Fibroblast of lung (primary cell): ENCODE data around the gene DIPK1B. TPM values are rescaled to one million over a fixed set of nuclear protein-coding genes. Genes with fewer than 3 reads are reported as not detected.
"Not testable (repeated sequence)": the region's sequence is repeated elsewhere in the genome, so short reads cannot be mapped to it uniquely, and the experiment has no call there.

ENCODE experiments used
- DNase-seq, 2 donors: peaks; one replicate each; pipeline versions ENCODE4 v3.0.0 to v3.0.0-alpha.2; 2010; ENCODE audit warnings: low read depth in 2 of 2
- H2AFZ ChIP-seq: 2 replicates; pipeline ENCODE4 v1.5.1; 2012; ENCODE audit warnings: low read length, control low read depth, inconsistent platforms
- H3K27ac ChIP-seq: 2 replicates; pipeline ENCODE4 v1.5.1; 2011; ENCODE audit warnings: low read length, control low read depth; ENCODE audit not compliant: insufficient read depth
- H3K27me3 ChIP-seq: 2 replicates; pipeline ENCODE4 v1.5.1; 2011; ENCODE audit warnings: mild to moderate bottlenecking, low read length; ENCODE audit not compliant: control insufficient read depth, insufficient read depth
- H3K36me3 ChIP-seq: 2 replicates; pipeline ENCODE4 v1.5.1; 2011; ENCODE audit warnings: low read length; ENCODE audit not compliant: control insufficient read depth, insufficient read depth
- H3K4me1 ChIP-seq: 2 replicates; pipeline ENCODE4 v1.5.1; 2011; ENCODE audit warnings: low read length; ENCODE audit not compliant: control insufficient read depth, insufficient read depth; ENCODE audit errors: extremely low read depth
- H3K4me2 ChIP-seq: 2 replicates; pipeline ENCODE4 v1.5.1; 2011; ENCODE audit warnings: low read length, control low read depth; ENCODE audit not compliant: insufficient read depth; ENCODE audit errors: extremely low read depth
- H3K4me3 ChIP-seq, 4 experiments: fragments of 200-600 bp in 1 of 4; sonication (generic) in 1 of 4; replicated peaks in 1 of 4; 2 replicates each; pipeline ENCODE4 v1.5.1; 2011 to 2016; ENCODE audit warnings: low read length in 4 of 4, low read depth in 3 of 4, mild to moderate bottlenecking in 3 of 4, control low read depth in 2 of 4, inconsistent platforms in 1 of 4, mixed read lengths in 1 of 4; ENCODE audit not compliant: insufficient read depth in 1 of 4; ENCODE audit errors: control extremely low read depth in 1 of 4
- H3K79me2 ChIP-seq: 2 replicates; pipeline ENCODE4 v1.5.1; 2012; ENCODE audit warnings: mild to moderate bottlenecking, low read length, inconsistent platforms; ENCODE audit not compliant: control insufficient read depth, insufficient read depth
- H3K9ac ChIP-seq: 2 replicates; pipeline ENCODE4 v1.5.1; 2011; ENCODE audit warnings: mild to moderate bottlenecking, low read length, control low read depth; ENCODE audit not compliant: insufficient read depth
- H3K9me3 ChIP-seq: 2 replicates; pipeline ENCODE4 v1.5.1; 2012; ENCODE audit warnings: low read depth, low read length; ENCODE audit not compliant: control insufficient read depth, insufficient read depth
- H4K20me1 ChIP-seq: 2 replicates; pipeline ENCODE4 v1.5.1; 2011; ENCODE audit warnings: low read length; ENCODE audit not compliant: control insufficient read depth, insufficient read depth; ENCODE audit errors: extremely low read depth
- CTCF ChIP-seq, 2 donors: IDR thresholded peaks in 1 of 2; conservative IDR thresholded peaks in 1 of 2; 1 replicate in 1 of 2; 2 replicates in 1 of 2; pipeline ENCODE4 v1.5.1; 2011 to 2012; ENCODE audit warnings: low read length in 2 of 2, control low read depth in 1 of 2, inconsistent platforms in 1 of 2, low read depth in 1 of 2, mild to moderate bottlenecking in 1 of 2
- EZH2 ChIP-seq: IDR thresholded peaks from 2 replicates; pipeline ENCODE4 v1.5.1; 2012; ENCODE audit warnings: low read length, control low read depth, mild to moderate bottlenecking; ENCODE audit errors: missing control alignments
- polyA plus RNA-seq, 2 donors: library from polyadenylated mRNA; depleted of rRNA in 1 of 2; stranded (reverse) in 1 of 2; unstranded in 1 of 2; fragments of >200 nt; gene quantifications; 2 replicates each; pipeline ENCODE4 v1.2.1, GENCODE V29; 2011 to 2012; ENCODE audit warnings: missing spikeins in 1 of 2
- total RNA-seq: library from RNA; depleted of rRNA; stranded (reverse); fragments of >200 nt; gene quantifications from 2 replicates; pipeline ENCODE4 v1.2.1, GENCODE V29; 2014

The DIPK1B gene
- total and polyA plus RNA-seq, 2 donors (not counting 1 experiment from before 2014, with no cell fraction given): 0.16 to 0.33 TPM

DNA sequence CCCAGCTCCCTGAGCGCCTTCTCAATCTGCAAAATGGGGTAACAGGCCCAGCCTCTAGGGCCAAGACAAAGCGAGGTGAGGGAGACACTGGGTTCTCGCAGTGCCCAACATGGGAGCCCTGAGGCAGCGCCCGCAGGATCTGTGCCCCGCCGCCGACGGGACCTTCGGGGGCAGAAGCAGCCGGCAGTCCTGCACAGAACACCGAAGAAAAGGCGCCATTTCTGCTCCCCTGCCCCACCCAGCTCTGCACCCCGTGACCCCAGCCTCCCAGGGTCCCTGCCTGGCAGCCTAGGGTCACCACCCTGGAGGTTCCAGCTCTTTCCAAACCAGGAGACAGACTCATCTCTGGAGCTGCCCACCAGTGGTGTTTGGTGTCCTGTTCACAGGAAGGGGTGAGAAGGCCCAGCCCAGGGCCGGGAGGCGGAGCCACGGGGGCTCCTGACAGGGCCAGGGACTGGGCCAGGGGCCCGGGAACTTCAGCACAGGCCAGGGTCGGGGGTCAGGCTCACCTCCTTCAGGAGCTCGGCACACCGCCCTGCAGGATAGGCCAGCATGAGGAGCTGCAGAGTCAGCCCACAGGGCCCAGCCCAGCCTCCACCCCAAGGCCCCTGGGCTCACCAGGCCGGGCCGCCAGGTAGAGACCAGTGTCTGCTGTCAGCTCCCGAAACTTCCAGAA lies 42.4 kb downstream of the DIPK1B start:
- Histone ChIP-seq H3K4me3 (no peak overlapping the region), H3K36me3 (no peaks in the 10 kb centered on the region), H3K79me2 (no peaks in the 10 kb centered on the region), H3K4me2 (no peak overlapping the region), H4K20me1 (no peaks in the 10 kb centered on the region), H3K27me3 (no peaks in the 10 kb centered on the region), H3K4me1 (no peaks in the 10 kb centered on the region), H3K27ac (no peak overlapping the region), H2AFZ (no peak overlapping the region), H3K9me3 (no peaks in the 10 kb centered on the region), H3K9ac (no peak overlapping the region)
- no peak for TF ChIP-seq EZH2
- no peak for TF ChIP-seq CTCF (conservative IDR thresholded peaks at IDR 0.05 in 1 of 2, IDR thresholded peaks at IDR 0.05 in 1 of 2; ENCODE audit: low read depth in 1 of 2, low read length in 2 of 2)
- no peak for DNase-seq

DNA sequence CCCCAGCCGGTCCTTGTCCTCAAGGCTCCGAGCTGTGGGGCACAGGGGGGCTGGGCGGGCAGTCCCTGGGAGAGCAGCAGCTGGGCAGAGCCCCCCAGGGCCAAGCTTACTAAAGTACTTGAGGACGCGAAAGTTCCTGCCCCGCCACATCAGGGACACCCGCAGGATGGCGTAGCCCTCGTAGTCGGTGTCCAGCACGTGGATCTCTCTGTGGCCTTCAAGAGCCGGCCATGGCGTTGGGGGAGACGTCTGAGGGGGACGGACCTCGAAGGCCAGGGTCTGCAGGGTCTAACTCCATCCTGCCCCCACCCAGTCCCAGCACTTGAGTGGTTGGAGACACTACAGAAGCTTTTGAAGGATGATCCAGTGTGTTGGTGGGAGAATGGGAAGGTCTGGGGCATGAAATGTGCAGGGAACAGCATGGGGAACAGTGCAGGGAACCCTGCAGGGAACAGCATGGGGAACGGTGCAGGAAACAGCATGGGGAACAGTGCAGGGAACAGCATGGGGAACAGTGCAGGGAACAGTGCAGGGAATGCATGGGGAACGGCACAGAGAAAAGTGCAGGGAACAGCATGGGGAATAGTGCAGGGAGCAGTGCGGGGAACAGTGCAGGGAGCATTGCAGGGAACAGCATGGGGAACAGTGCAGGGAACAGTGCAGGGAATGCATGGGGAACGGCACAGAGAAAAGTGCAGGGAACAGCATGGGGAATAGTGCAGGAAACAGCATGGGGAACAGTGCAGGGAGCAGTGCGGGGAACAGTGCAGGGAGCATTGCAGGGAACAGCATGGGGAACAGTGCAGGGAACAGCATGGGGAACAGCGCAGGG lies 43.1 kb downstream of the DIPK1B start:
- H3K36me3 ChIP-seq, H3K79me2 ChIP-seq, H2AFZ ChIP-seq, H3K9me3 ChIP-seq, H3K9ac ChIP-seq, DNase-seq, H3K4me1 ChIP-seq, H3K4me2 ChIP-seq, H4K20me1 ChIP-seq, H3K4me3 ChIP-seq, H3K27me3 ChIP-seq, H3K27ac ChIP-seq: not testable (repeated sequence)

GRCh38 chr9:136756134-136756438 lies 43.7 kb downstream of the DIPK1B start:
- Histone ChIP-seq H3K4me3 (no peak overlapping the region), H3K4me1 (no peaks in the 10 kb centered on the region), H3K9ac (no peak overlapping the region), H3K79me2 (no peaks in the 10 kb centered on the region), H2AFZ (no peak overlapping the region), H3K9me3 (no peaks in the 10 kb centered on the region), H3K36me3 (no peaks in the 10 kb centered on the region), H3K27me3 (no peaks in the 10 kb centered on the region), H3K4me2 (no peak overlapping the region), H4K20me1 (no peaks in the 10 kb centered on the region), H3K27ac (no peak overlapping the region)
- TF ChIP-seq CTCF (conservative IDR thresholded peaks at IDR 0.05 in 1 of 2, IDR thresholded peaks at IDR 0.05 in 1 of 2; ENCODE audit: low read depth in 1 of 2, low read length in 2 of 2) (no peak), EZH2 (no peak)
- DNase-seq: no peak
